HepG2 (cell line): ENCODE measurements around the gene KCNK17. TPM values are rescaled to one million over a fixed set of nuclear protein-coding genes. Genes with fewer than 3 reads are reported as not detected.

Experiments
- ATAC-seq: fragments of 200-7000 bp; cut with Tn5 transposase; 3 replicates; pipeline ENCODE4 v1.9.1; 2020; ENCODE audit warnings: mild to moderate bottlenecking, moderate library complexity
- BruUV-seq: library from RNA; stranded (reverse); fragments of 400-500 nt; replicated peaks from 2 replicates; lab custom pipeline; 2021; lab: Mats Ljungman, UMichigan
- CTCF ChIA-PET: fragments of 300-600 bp; formaldehyde crosslinking; extraction: SDS; loops from one replicate; lab custom pipeline; 2021; ENCODE audit warnings: low total read pairs, inconsistent platforms, low intra/inter-chr PET ratio; lab: Yijun Ruan, JAX
- POLR2A ChIA-PET: fragments of 350-600 bp; sonication (Branson Sonifier 250); formaldehyde crosslinking; loops from one replicate; lab custom pipeline; 2020; ENCODE audit warnings: antibody characterized with exemption, inconsistent platforms; lab: Yijun Ruan, JAX
- DNase-seq: peaks from one replicate; pipeline ENCODE4 v3.0.0-alpha.2; 2015; ENCODE audit warnings: low spot score
- FAIRE-seq: peaks from 3 replicates; lab custom pipeline; 2011; peaks lifted over from hg19 to GRCh38; lab: Jason Lieb, UNC
- H2AFZ ChIP-seq: one replicate; pipeline ENCODE4 v1.6.1; 2011; ENCODE audit warnings: low read length, inconsistent platforms
- H3K27ac ChIP-seq: fragments of 300-600 bp; 3 replicates; pipeline ENCODE4 v1.8.0; 2011; ENCODE audit warnings: mixed run types, mild to moderate bottlenecking, mixed read lengths, low read length, inconsistent platforms; ENCODE audit not compliant: insufficient read depth; ENCODE audit errors: extremely low read length
- H3K27me3 ChIP-seq, 2 experiments: fragments of 200-600 bp in 1 of 2; 2 replicates in 1 of 2; 3 replicates in 1 of 2; pipeline versions ENCODE4 v1.6.0 to v1.8.0; 2011; ENCODE audit warnings: low read length in 2 of 2, mild to moderate bottlenecking in 2 of 2, moderate library complexity in 2 of 2, inconsistent platforms in 1 of 2; ENCODE audit not compliant: insufficient read depth in 2 of 2, control insufficient read depth in 1 of 2
- H3K36me3 ChIP-seq, 2 experiments: fragments of 200-600 bp in 1 of 2; replicated peaks in 1 of 2; 2 replicates in 1 of 2; 3 replicates in 1 of 2; pipeline versions ENCODE4 v1.5.1 to v1.8.0; 2011; ENCODE audit warnings: low read length in 2 of 2, inconsistent platforms in 1 of 2; ENCODE audit not compliant: insufficient read depth in 2 of 2, control insufficient read depth in 1 of 2
- H3K4me1 ChIP-seq: 2 replicates; pipeline ENCODE4 v1.5.1; 2012; ENCODE audit warnings: low read length, inconsistent platforms; ENCODE audit not compliant: insufficient read depth
- H3K4me2 ChIP-seq: 2 replicates; pipeline ENCODE4 v1.6.0; 2011; ENCODE audit warnings: low read depth, low read length, inconsistent platforms
- H3K4me3 ChIP-seq, 3 experiments: fragments of 200-600 bp in 1 of 3; sonication (generic), shearing (Covaris generic) in 1 of 3; replicated peaks in 1 of 3; 2 replicates each; pipeline ENCODE4 v1.5.1; 2011 to 2016; ENCODE audit warnings: low read length in 3 of 3, inconsistent platforms in 2 of 3, low read depth in 2 of 3, mild to moderate bottlenecking in 2 of 3, control low read depth in 1 of 3, mixed read lengths in 1 of 3; ENCODE audit not compliant: insufficient read depth in 1 of 3
- H3K79me2 ChIP-seq: one replicate; pipeline ENCODE4 v1.6.1; 2011; ENCODE audit warnings: low read length, inconsistent platforms; ENCODE audit not compliant: insufficient read depth
- H3K9ac ChIP-seq: 2 replicates; pipeline ENCODE4 v1.6.0; 2011; ENCODE audit warnings: mild to moderate bottlenecking, low read depth, low read length, inconsistent platforms; ENCODE audit not compliant: insufficient read depth
- H3K9me3 ChIP-seq: 2 replicates; pipeline ENCODE4 v1.5.1; 2012; ENCODE audit warnings: mild to moderate bottlenecking, low read length
- H4K20me1 ChIP-seq: 2 replicates; pipeline ENCODE4 v1.6.0; 2011; ENCODE audit warnings: inconsistent platforms, mild to moderate bottlenecking, low read length, moderate library complexity; ENCODE audit not compliant: insufficient read depth
- HCFC1 ChIP-seq: fragments of 150-350 bp; IDR thresholded peaks from 2 replicates; pipeline ENCODE4 v1.6.1; 2014; ENCODE audit warnings: low read depth, low read length
- HNRNPLL ChIP-seq: fragments of 200-400 bp; formaldehyde crosslinking; IDR thresholded peaks from 2 replicates; pipeline ENCODE4 v1.6.1; 2017; ENCODE audit warnings: mild to moderate bottlenecking, low read depth, low read length; ENCODE audit not compliant: poor library complexity, severe bottlenecking
- MIXL1 ChIP-seq: IDR thresholded peaks from 2 replicates; pipeline ENCODE4 v1.6.1; 2016
- MTA1 ChIP-seq: sonication (generic); formaldehyde crosslinking; IDR thresholded peaks from 2 replicates; pipeline ENCODE4 v1.4.0; 2020; ENCODE audit warnings: missing genetic modification reagents, mild to moderate bottlenecking, borderline replicate concordance
- RORA ChIP-seq: sonication (generic); formaldehyde crosslinking; IDR thresholded peaks from 2 replicates; pipeline ENCODE4 v1.5.0; 2020; ENCODE audit warnings: mild to moderate bottlenecking, missing genetic modification reagents, moderate library complexity
- ZFP37 ChIP-seq: sonication (generic); formaldehyde crosslinking; IDR thresholded peaks from 2 replicates; pipeline ENCODE4 v1.4.0; 2020; ENCODE audit warnings: missing genetic modification reagents, borderline replicate concordance
- ZMYM2 ChIP-seq: sonication (generic); formaldehyde crosslinking; IDR thresholded peaks from 2 replicates; pipeline ENCODE4 v1.8.0; 2022; ENCODE audit warnings: mild to moderate bottlenecking, missing genetic modification reagents
- ZNF343 ChIP-seq: sonication (generic); formaldehyde crosslinking; IDR thresholded peaks from 2 replicates; pipeline ENCODE4 v1.4.0; 2020; ENCODE audit warnings: mild to moderate bottlenecking, missing genetic modification reagents
- ZNF704 ChIP-seq: sonication (generic); formaldehyde crosslinking; IDR thresholded peaks from 2 replicates; pipeline ENCODE4 v1.8.1; 2023; ENCODE audit warnings: mild to moderate bottlenecking, inconsistent platforms, moderate library complexity, missing genetic modification reagents, borderline replicate concordance
- ZNF781 ChIP-seq: sonication (generic); formaldehyde crosslinking; IDR thresholded peaks from 2 replicates; pipeline ENCODE4 v1.5.1; 2020; ENCODE audit warnings: borderline replicate concordance, mild to moderate bottlenecking, missing genetic modification reagents; ENCODE audit errors: not compliant biosample characterization
- ZNF839 ChIP-seq: sonication (generic); formaldehyde crosslinking; IDR thresholded peaks from 2 replicates; pipeline ENCODE4 v1.4.0; 2020; ENCODE audit warnings: missing genetic modification reagents, mild to moderate bottlenecking, borderline replicate concordance
- WGBS: methylation state at CpG from one replicate; pipeline ENCODE4 v1.1.6; 2017; ENCODE audit warnings: low lambda C conversion rate; 5-methylcytosine and 5-hydroxymethylcytosine counted together
- in situ Hi-C: cut with HindIII; loops from 2 replicates; pipeline ENCODE4 v1.10.0; 2017; ENCODE audit warnings: low pct_unique_long_range_greater_than_20kb; ENCODE audit not compliant: extremely low pct_ligation_motif_present
- intact Hi-C: fragments of 100-400 bp; cut with micrococcal nuclease; formaldehyde crosslinking; loops from one replicate; pipeline ENCODE4 v1.10.0; 2022; ENCODE audit not compliant: unreplicated experiment
- polyA plus RNA-seq, 8 experiments: library from polyadenylated mRNA; depleted of rRNA in 3 of 8; stranded (reverse) in 7 of 8; unstranded in 1 of 8; fragments of >200 nt; fragmentation: Illumina TruSeq in 4 of 8; extraction: Trizol in 4 of 8; gene quantifications; 2 replicates each; pipeline versions ENCODE4 v1.2.1 to v1.2.3, GENCODE V29; 2011 to 2016; ENCODE audit warnings: low read depth in 4 of 8, missing spikeins in 1 of 8, mixed read lengths in 1 of 8; ENCODE audit not compliant: insufficient read depth in 1 of 8
- total RNA-seq, 5 experiments: library from RNA; depleted of rRNA; stranded (reverse); fragments of >200 nt; fragmentation: Illumina TruSeq; extraction: Trizol; gene quantifications; 2 replicates each; pipeline ENCODE4 v1.2.3, GENCODE V29; 2016; ENCODE audit warnings: low read depth in 1 of 5
- TF ChIP-seq, protein P1 (sequence below): sonication (generic); formaldehyde crosslinking; IDR thresholded peaks from 2 replicates; pipeline ENCODE4 v1.4.0; 2020; ENCODE audit warnings: missing genetic modification reagents
- TF ChIP-seq, protein P2 (sequence below): sonication (generic); formaldehyde crosslinking; IDR thresholded peaks from 2 replicates; pipeline ENCODE4 v1.9.0; 2021; ENCODE audit warnings: missing genetic modification reagents, borderline replicate concordance
- TF ChIP-seq, protein P3 (sequence below): IDR thresholded peaks from 2 replicates; pipeline ENCODE4 v1.6.1; 2016; ENCODE audit warnings: missing compliant biosample characterization, missing genetic modification reagents, borderline replicate concordance
- TF ChIP-seq, protein P4 (sequence below): sonication (generic); formaldehyde crosslinking; conservative IDR thresholded peaks from 2 replicates; pipeline ENCODE4 v1.8.0; 2022; ENCODE audit warnings: mild to moderate bottlenecking, moderate library complexity, missing genetic modification reagents

The KCNK17 gene
- total and polyA plus RNA-seq, 2 of the 13 experiments (the other 11 are each of a cell fraction or from before 2014, with no cell fraction given) = not detected

DNA sequence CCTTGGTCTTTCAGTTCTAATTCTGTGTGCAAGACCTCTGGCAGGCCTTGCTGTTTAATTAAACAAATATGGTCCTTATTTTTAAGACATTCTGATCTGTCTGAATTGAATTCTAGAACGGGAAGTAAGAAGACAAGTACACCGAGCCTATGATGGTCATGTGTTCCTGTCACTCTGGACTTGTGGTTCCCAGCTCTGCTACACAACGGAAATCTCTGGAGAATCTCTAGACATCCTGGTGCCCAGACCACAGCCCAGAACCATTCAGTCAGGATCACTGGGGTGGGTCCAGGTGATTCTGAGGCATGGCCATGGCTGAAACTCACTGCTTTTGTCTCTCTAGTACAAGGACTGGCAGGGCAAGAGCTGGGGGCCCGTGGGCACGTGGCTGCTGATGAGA lies 24.2 kb upstream of the KCNK17 start:
- Histone ChIP-seq H3K4me1 (no peaks in the 10 kb centered on the region), H3K9ac (no peak overlapping the region), H3K36me3 (no peaks in the 10 kb centered on the region), H3K79me2 (no peaks in the 10 kb centered on the region), H3K9me3 (no peaks in the 10 kb centered on the region), H4K20me1 (no peaks in the 10 kb centered on the region), H3K27ac (no peak overlapping the region), H3K27me3 (no peaks in the 10 kb centered on the region; a peak in 1 of 5 replicates), H3K4me3 (no peak overlapping the region), H3K4me2 (no peak overlapping the region), H2AFZ (no peak overlapping the region)
- FAIRE-seq (no peak), DNase-seq (no peak), ATAC-seq (no peak)
- intact Hi-C loops = no loop called here
- BruUV-seq = no TSS peak
- POLR2A ChIA-PET = no interaction called here
- no peak for TF ChIP-seq ZNF343 (CRISPR knock-in tag)
- no peak for TF ChIP-seq ZNF839 (CRISPR knock-in tag)
- TF ChIP-seq, protein P1, sequence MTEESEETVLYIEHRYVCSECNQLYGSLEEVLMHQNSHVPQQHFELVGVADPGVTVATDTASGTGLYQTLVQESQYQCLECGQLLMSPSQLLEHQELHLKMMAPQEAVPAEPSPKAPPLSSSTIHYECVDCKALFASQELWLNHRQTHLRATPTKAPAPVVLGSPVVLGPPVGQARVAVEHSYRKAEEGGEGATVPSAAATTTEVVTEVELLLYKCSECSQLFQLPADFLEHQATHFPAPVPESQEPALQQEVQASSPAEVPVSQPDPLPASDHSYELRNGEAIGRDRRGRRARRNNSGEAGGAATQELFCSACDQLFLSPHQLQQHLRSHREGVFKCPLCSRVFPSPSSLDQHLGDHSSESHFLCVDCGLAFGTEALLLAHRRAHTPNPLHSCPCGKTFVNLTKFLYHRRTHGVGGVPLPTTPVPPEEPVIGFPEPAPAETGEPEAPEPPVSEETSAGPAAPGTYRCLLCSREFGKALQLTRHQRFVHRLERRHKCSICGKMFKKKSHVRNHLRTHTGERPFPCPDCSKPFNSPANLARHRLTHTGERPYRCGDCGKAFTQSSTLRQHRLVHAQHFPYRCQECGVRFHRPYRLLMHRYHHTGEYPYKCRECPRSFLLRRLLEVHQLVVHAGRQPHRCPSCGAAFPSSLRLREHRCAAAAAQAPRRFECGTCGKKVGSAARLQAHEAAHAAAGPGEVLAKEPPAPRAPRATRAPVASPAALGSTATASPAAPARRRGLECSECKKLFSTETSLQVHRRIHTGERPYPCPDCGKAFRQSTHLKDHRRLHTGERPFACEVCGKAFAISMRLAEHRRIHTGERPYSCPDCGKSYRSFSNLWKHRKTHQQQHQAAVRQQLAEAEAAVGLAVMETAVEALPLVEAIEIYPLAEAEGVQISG (CRISPR knock-in tag) = no peak
- TF ChIP-seq HNRNPLL = no peak
- TF ChIP-seq ZNF781 (CRISPR knock-in tag) = no peak
- TF ChIP-seq, protein P2, sequence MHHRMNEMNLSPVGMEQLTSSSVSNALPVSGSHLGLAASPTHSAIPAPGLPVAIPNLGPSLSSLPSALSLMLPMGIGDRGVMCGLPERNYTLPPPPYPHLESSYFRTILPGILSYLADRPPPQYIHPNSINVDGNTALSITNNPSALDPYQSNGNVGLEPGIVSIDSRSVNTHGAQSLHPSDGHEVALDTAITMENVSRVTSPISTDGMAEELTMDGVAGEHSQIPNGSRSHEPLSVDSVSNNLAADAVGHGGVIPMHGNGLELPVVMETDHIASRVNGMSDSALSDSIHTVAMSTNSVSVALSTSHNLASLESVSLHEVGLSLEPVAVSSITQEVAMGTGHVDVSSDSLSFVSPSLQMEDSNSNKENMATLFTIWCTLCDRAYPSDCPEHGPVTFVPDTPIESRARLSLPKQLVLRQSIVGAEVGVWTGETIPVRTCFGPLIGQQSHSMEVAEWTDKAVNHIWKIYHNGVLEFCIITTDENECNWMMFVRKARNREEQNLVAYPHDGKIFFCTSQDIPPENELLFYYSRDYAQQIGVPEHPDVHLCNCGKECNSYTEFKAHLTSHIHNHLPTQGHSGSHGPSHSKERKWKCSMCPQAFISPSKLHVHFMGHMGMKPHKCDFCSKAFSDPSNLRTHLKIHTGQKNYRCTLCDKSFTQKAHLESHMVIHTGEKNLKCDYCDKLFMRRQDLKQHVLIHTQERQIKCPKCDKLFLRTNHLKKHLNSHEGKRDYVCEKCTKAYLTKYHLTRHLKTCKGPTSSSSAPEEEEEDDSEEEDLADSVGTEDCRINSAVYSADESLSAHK (CRISPR knock-in tag) = no peak
- TF ChIP-seq MTA1 (CRISPR knock-in tag) = no peak
- TF ChIP-seq HCFC1 = no peak
- TF ChIP-seq, protein P3, sequence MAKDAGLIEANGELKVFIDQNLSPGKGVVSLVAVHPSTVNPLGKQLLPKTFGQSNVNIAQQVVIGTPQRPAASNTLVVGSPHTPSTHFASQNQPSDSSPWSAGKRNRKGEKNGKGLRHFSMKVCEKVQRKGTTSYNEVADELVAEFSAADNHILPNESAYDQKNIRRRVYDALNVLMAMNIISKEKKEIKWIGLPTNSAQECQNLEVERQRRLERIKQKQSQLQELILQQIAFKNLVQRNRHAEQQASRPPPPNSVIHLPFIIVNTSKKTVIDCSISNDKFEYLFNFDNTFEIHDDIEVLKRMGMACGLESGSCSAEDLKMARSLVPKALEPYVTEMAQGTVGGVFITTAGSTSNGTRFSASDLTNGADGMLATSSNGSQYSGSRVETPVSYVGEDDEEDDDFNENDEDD (CRISPR knock-in tag) = no peak
- TF ChIP-seq, protein P4, sequence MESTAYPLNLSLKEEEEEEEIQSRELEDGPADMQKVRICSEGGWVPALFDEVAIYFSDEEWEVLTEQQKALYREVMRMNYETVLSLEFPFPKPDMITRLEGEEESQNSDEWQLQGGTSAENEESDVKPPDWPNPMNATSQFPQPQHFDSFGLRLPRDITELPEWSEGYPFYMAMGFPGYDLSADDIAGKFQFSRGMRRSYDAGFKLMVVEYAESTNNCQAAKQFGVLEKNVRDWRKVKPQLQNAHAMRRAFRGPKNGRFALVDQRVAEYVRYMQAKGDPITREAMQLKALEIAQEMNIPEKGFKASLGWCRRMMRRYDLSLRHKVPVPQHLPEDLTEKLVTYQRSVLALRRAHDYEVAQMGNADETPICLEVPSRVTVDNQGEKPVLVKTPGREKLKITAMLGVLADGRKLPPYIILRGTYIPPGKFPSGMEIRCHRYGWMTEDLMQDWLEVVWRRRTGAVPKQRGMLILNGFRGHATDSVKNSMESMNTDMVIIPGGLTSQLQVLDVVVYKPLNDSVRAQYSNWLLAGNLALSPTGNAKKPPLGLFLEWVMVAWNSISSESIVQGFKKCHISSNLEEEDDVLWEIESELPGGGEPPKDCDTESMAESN (CRISPR knock-in tag) = no peak
- TF ChIP-seq ZMYM2 = no peak
- no peak for TF ChIP-seq MIXL1
- TF ChIP-seq ZFP37 (CRISPR knock-in tag) = no peak
- TF ChIP-seq ZNF704 = no peak
- no peak for TF ChIP-seq RORA (CRISPR knock-in tag)
- CTCF ChIA-PET = no interaction called here
- in situ Hi-C loops = no loop called here
- WGBS = 17% methylated on average over 5 of the region's 5 CpGs
